ENCODE data around the gene CASD1.

CASD1 gene

GRCh38 chr7:94559972-94560371 lies 50.4 kb downstream of the CASD1 start:
- no peak for DNase-seq (ENCODE audit: low read depth)
- H3K4me3 ChIP-seq (ENCODE audit: low read depth, low read length), result no peak overlapping the region
- no peak for TF ChIP-seq CTCF (IDR thresholded peaks at IDR 0.05; ENCODE audit: insufficient read depth, low read depth, low read length, missing control alignments)

DNA sequence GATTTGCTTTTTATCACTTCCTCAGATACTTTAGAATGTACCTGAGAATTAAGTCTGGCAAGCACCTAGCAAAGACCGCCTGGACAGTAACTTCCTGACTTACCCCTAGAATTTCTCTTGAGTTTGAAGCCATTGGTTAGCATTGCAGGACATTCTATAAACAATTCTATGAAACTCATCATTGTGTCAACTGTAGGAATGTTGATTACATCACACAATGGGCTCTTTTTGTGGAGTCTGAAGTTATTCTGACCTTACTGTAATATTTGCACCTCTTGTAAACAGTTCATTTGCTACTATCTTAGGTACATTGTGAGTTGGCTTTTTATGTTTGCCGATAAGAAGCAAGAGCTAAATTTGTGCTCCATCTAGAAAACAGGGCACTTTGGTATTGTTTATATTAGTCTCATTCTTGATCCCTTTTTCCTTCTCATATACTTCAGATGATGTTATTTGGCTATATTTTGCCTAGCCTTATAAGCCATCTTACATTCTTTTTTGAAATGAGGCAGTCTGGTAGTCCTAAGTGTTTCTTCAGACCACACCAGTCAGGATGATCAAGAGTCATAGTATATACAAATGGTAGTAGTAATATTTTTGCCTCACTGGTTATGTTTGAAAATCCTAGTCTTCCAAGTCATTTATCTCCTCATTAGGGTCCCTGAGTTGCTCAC lies 52.4 kb downstream of the CASD1 start:
- no peak for DNase-seq (ENCODE audit: low read depth)
- TF ChIP-seq CTCF (IDR thresholded peaks at IDR 0.05; ENCODE audit: insufficient read depth, low read depth, low read length, missing control alignments), result no peak

GRCh38 chr7:94562525-94562924 lies 52.9 kb downstream of the CASD1 start:
- no peak overlapping the region for H3K4me3 ChIP-seq (ENCODE audit: low read depth, low read length)
- TF ChIP-seq CTCF (IDR thresholded peaks at IDR 0.05; ENCODE audit: insufficient read depth, low read depth, low read length, missing control alignments), result no peak
- no peak for DNase-seq (ENCODE audit: low read depth)

More for the DNA sequence above, 52.4 kb downstream of the CASD1 start:
- no peak overlapping the region for H3K4me3 ChIP-seq (ENCODE audit: low read depth, low read length)

DNA sequence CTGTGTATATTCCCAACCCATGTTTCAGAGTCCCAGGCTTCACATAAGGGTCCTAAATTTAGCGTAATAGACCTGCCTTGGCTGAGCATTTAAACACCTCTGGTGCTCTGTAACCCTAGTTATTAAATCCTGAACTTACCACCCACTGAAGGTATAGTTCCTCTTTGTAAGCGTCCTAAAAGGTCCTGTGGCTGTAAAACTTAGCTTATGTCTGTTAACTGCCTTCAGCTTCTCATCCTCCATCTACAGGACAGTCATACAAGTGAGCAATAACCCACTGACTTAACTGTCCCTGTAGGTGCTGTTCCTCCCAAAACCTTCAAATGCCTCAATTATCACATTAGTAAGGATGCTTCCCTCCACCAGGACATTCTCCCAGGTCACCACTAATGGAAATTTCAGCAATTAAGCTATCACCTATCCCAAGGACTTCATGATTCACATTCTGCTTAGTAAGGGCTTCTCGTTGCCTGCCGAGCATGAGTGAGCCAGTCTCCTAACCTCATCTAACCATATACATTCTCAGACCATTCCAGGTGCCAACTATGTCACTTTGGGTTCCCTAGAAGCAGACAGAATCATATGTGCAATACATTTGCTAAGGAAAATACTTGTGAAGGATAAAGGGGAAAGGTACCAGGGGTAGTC lies 55.8 kb downstream of the CASD1 start:
- H3K4me3 ChIP-seq (ENCODE audit: low read depth, low read length), result no peak overlapping the region
- no peak for DNase-seq (ENCODE audit: low read depth)
- TF ChIP-seq CTCF (IDR thresholded peaks at IDR 0.05; ENCODE audit: insufficient read depth, low read depth, low read length, missing control alignments), result no peak

GRCh38 chr7:94567396-94567795 lies 57.8 kb downstream of the CASD1 start:
- H3K4me3 ChIP-seq (ENCODE audit: low read depth, low read length), result no peak overlapping the region
- no peak for DNase-seq (ENCODE audit: low read depth)
- no peak for TF ChIP-seq CTCF (IDR thresholded peaks at IDR 0.05; ENCODE audit: insufficient read depth, low read depth, low read length, missing control alignments)

GRCh38 chr7:94571816-94572215 lies 62.2 kb downstream of the CASD1 start:
- no peak for TF ChIP-seq CTCF (IDR thresholded peaks at IDR 0.05; ENCODE audit: insufficient read depth, low read depth, low read length, missing control alignments)

More at GRCh38 chr7:94571816-94572215, 62.2 kb downstream of the CASD1 start:
- H3K4me3 ChIP-seq (ENCODE audit: low read depth, low read length), result no peak overlapping the region
- DNase-seq (ENCODE audit: low read depth), result no peak

All from GM12865 (cell line).